ENCODE results near the gene HOXD4.

The HOXD4 gene

DNA sequence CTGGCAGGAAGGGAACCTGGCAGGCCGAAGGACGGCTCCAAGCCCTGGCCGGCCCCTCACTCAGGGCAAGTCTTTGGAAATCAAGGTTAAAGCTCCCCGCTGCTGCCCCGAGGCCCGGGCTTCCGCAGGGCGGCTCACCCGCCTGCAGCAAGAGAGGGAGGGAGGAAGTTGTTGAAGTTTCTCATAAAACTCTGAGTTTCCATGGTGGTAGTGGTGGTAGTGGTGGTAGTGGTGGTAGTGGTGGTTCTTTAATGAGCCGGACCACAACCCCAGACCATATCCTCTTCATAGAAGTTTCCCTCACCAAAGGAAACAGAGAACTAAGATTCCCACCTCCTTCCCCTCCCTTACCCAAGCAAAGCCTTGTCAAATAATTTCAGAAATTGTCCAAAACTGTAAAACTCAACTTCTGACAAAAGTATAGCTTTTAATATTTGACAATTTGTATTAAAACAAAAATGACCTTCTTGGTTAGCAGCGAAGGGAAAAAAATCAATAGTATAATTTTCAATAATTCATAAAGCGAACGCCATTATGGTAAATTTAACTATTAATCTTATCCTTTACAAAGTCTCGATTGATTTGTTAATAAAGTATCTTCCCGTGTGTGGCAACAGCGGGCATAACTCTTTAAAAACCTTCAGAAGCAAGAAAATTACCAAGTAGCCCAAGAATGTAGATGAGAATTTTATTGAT is 36.3 kb upstream of the HOXD4 start:
- DNase-seq, result no peak

DNA sequence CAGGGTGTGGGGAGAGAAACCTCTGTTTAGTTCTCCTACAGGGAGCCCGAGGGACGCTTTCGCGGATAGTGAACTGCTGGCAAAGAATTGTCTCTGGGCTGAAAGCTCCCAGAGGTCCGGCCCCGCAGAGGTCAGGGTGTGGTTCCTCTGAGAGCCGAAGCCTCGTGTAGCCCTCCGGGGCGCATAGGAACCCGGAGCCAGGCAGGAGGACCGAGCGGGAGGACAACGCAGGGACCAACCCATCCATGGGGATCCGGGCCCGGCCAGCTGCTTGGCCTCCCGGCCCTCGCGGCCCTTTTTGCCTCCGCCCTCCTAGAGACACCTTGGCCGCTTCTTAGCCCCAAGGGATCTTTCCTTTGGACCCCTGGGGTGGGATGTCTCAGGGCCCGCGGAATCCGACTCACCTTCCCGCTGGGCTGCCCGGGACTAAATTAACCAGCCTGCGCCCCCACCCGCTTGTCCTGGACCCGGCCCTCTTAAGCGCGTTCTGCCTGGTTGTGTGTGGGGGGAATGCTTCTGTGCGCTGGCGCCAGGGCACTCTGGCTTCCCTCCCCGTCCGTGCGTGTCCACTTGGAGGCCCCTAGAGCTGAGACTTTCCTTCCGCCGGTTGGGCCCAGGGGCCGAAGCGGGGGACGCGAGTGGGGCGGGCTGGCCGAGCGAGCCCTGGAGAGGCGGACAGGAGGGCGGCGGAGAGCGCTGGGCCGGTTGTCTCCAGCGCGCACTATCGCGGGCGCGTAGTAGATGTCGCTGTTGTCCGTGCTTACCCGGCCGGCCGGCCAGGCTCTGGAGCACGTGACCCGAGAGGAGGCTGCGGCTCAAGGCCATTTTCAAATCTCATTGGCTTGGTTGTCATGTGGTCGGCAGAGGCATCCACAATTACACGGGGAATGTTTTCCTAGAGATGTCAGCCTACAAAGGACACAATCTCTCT is 35.2 kb upstream of the HOXD4 start, which contains the start of gene HOXD10:
TSS of gene HOXD10 (plus strand) at position 896 of the 931 bp plus-strand sequence. CDS start 56 bp downstream, outside the sequence.
- DNase-seq, result no peak

DNA sequence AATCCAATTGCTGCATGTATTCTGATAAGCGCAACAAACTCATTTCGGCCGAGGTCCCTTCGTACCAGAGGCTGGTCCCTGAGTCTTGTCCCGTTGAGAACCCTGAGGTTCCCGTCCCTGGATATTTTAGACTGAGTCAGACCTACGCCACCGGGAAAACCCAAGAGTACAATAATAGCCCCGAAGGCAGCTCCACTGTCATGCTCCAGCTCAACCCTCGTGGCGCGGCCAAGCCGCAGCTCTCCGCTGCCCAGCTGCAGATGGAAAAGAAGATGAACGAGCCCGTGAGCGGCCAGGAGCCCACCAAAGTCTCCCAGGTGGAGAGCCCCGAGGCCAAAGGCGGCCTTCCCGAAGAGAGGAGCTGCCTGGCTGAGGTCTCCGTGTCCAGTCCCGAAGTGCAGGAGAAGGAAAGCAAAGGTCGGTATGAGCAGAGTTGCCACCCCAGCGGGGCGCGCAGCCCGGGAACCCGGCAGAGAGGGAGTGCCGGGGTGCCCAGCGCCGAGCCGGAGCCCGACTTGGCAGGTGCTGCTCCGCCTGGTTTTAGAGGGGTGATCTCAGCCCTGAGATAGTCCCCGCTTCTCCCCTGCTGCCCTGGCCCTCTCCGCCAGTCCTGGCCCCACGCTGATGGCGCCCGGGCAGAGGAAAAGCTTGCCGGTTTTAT is 34.1 kb upstream of the HOXD4 start:
- no peak for DNase-seq

DNA sequence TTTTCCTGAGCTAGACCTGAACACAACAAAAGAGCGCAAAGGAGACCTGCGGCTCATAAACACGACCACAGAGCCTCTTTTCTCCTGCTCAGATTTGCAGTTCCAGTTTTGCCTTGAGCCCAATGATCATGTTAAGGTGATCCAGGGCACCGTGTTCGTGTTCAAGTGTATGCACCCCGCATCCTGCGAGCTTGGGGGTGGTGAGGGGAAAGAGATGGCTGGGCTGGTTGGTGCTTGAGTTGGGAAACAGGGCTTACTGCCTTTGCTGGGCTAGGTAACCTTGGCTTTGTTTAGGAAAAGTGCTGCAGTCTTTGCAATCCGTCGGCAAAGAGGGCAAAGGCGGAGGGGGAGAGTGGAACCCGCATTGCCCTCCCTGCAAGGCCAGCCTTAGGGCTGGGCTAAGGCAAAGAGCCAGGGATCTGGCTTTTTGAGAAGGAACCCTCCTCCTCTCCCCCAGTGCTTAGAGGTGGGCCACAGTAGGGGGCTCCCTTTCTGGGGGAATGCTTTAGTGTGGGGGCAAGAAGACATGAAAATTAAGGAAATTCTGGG is 33.5 kb upstream of the HOXD4 start:
- DNase-seq, result no peak

DNA sequence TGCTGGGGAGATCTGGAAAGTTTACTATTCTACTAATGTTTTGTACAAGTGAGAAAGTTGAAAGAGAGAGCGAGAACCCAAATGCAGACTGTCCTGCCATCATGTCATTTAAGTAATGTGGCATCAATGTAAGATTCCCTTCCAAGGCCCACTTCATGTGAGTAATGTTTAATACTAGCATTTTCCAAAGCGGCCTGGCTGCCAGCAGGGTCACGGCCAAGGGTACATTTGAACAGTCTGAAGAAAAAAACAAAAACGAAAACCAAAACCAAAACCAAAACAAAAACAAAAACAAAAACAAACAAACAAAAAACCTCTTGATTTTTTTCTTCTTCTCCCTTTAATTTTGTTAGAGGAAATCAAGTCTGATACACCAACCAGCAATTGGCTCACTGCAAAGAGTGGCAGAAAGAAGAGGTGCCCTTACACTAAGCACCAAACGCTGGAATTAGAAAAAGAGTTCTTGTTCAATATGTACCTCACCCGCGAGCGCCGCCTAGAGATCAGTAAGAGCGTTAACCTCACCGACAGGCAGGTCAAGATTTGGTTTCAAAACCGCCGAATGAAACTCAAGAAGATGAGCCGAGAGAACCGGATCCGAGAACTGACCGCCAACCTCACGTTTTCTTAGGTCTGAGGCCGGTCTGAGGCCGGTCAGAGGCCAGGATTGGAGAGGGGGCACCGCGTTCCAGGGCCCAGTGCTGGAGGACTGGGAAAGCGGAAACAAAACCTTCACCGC is 32.6 kb upstream of the HOXD4 start:
- DNase-seq, result no peak

DNA sequence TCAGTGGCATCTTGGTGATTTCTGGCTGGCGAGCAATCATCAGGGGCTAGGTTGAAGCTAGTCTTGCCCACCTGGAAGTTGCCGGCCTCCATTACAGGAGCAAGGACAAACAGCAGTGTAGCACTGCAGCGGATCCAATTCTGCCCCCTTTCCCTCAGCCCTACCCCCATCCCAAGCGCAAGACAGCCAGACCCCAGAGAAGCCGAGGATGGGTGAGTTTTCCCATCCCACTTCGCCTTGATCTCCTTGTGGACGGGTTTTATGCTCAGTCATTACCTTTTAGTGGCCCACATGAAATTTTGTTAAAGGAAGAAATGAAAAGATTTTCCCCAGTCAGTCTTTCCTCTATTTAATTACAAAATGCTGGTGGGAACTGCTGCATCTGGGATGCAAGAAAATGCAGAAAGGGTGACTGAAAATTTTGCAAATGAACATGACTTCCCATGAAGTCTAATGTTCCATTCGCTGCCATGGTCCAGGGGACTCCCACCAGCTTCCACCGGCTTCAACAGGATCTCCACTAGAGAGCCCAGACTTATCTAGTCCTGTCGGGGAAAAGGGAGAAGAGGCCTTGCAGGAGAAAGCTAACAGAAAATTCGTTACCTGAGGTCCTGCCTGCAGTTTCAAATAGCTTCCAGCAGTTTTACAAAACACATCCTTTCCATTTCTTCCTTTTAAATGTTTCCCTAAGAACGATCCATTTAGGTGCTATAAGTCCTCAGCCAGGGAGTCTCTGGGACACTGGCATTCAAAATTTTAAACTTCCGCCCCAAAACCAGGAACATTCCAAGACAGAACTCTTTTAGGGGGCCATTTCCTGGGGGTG is 30.8 kb upstream of the HOXD4 start:
- no peak for DNase-seq

DNA sequence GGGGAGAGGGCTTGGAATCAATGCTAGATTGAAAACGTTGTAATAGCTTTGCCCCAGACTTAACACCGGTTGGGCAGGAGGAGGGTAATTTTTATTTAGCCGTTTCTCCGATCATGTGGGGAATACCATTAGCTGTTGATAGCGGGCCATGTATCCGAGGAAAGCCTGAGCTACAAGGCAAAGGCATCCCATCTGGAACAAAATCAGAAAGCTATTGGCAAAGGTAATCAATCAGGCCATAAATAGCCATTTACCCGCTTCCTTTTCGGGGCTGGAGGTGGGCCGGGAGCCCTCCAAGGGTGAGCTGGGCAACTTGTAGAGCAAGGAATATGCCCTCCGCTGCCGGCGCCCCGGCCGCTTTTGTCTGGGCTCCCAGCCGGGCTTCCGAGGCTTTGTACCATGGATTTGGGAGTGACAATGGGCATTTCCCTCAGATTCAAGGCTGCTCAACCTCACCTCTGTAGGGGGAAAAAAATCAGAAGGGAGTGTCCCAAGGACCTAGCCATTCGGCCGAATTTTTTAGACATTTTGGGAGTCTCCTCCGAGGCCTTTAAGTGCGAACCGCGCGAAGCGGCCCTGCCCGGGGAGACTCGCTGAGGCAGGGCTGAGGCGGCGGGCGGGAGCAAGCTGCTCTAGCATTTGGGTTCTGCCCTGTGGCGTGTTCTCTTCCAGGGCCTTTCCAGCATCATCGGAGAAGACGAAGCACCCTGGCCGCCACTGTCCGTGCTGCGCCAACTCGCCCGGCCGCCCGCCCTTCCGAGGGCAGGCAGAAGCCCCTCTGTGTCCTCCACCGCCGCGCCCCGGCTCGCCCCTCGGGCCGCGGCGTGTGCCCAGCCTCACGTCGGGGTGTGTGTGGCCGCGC is 29.9 kb upstream of the HOXD4 start:
- DNase-seq, result no peak

DNA sequence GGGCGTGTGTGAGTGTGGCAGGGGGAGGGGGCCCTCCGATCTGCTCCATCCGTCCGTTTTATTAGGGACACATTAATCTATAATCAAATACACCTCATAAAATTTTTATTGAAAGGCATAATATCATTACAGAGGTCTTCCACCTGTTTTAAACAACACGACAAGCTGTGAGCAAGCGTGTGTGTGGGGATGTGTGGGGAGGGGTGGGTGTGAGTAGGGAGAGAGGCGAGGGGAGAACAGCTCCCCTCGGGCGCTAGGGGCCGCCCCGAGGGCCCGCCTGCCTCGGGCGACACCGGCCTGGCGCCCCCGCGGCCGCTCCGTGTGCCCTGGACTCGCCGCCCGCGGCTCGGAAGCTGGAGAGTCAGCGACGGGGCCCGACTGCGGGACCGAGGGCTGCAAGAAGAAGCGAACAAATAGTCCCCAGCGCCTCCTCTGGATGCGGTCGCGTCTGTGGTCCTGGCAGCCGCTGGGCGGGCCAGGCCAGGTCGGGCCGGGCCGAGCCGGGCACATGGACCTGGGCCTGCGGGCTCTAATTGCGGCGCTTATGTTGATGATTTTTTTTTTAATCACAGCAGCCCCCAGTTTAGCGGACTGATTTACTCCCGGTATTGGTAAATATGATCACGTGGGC is 29.2 kb upstream of the HOXD4 start:
- DNase-seq, result no peak

DNA sequence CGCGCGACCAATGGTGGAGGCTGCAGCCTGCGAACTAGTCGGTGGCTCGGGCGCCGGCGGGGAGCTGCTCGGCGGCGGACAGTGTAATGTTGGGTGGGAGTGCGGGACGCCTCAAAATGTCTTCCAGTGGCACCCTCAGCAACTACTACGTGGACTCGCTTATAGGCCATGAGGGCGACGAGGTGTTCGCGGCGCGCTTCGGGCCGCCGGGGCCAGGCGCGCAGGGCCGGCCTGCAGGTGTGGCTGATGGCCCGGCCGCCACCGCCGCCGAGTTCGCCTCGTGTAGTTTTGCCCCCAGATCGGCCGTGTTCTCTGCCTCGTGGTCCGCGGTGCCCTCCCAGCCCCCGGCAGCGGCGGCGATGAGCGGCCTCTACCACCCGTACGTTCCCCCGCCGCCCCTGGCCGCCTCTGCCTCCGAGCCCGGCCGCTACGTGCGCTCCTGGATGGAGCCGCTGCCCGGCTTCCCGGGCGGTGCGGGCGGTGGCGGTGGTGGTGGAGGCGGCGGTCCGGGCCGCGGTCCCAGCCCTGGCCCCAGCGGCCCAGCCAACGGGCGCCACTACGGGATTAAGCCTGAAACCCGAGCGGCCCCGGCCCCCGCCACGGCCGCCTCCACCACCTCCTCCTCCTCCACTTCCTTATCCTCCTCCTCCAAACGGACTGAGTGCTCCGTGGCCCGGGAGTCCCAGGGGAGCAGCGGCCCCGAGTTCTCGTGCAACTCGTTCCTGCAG is 28.5 kb upstream of the HOXD4 start, which contains the start of gene HOXD9:
TSS of gene HOXD9 (plus strand) at position 37 of the 728 bp plus-strand sequence. CDS start at position 87, 50 bp downstream.
- DNase-seq, result peak in 1 of 2 donors; percentile 34

DNA sequence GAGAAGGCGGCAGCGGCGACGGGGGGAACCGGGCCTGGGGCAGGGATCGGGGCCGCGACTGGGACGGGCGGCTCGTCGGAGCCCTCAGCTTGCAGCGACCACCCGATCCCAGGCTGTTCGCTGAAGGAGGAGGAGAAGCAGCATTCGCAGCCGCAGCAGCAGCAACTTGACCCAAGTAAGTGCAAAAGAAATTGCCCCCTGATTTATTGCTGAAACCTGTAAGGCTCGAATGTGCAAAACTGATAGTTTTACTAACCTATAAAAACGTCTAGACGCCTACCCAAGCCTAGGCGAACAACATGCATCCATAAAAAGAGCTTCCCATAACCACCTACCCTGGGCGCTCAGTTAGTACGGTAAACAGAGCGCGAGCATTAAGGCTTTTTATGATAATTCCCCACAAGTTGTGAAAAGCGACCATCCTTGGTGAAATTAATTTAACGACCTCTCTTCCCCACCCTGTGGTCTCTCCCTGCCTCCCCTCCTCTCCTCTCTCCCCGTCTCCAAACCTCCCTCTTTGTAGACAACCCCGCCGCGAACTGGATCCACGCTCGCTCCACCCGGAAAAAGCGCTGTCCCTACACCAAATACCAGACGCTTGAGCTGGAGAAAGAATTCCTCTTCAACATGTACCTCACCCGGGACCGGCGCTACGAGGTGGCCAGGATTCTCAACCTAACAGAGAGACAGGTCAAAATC is 27.8 kb upstream of the HOXD4 start:
- no peak for DNase-seq

DNA sequence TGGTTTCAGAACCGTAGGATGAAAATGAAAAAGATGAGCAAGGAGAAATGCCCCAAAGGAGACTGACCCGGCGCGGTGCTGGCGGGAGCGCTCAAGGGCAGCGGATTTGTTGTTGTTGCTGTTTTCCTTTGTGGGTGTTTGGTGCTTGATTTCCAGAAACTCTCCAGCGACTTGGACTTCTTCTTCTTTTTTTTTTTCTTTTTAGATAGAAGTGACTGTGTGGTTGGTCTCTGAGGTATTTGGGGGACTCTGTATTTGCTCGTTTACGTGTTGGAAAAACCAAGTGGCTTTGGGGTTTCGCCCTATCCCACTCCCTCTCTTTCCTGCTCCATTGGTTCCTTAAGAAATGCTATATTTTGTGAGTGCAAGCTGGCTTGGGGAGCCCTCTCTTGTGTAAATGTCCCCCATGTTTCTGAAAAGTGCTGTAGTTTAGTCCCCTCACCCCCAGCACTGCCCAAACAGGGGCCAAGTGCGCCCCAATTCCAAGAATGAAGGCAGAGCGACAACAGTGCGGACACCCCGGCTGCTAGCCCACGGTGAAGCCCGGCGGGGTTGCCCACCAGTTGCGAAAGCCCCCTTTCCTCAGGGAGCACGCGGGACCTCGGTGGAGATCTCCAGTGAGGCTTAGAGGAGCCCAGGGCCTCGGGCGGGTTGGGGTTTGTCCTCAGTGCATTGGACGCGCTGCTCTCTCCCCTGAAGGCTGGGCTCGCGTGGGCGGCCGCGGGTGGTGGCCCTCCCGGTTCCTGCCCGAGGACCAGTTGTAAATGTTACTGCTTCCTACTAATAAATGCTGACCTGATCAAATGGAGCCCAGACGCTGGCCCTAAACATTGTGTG is 27.0 kb upstream of the HOXD4 start:
- DNase-seq, result no peak

DNA sequence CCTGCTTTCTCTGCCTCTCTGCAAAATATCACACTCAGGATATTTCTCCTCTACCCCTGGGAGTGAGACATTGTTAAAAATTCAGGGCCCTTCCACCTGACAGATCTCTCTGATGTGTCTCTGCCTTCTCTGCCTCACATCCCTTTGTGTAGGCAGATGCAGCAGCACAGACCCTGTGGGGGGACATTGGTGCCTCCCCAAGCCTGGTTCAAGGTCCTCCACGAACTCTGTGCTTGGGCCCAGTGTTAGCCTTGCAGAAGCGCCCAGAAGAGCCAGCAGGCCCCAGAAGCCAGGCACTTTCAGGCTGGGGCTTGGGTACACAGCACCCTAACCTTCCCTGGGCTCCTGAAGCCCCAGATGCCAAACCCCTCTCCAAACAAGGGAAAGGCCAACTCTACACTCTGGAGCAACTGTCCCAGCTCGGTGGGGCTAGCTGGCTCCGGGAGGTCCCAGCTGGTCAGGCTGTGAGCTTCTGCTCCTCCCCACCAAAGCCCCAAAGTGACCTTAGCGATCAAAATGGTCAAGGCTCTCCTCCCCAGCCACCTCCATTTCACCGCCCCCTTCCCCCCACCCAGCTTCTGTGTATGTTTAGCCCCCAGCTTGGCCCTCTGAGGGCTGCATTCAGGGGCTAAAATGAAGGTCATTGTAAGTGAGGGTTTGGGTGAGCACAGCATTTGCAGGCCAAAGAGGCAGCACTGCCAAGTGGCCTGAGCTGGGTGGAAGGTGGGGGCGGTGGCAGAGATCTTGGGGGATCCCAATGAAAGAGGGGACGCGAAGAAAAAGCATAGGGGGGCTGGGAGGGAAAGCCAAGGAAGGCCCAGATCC is 26.2 kb upstream of the HOXD4 start:
- DNase-seq, result no peak

DNA sequence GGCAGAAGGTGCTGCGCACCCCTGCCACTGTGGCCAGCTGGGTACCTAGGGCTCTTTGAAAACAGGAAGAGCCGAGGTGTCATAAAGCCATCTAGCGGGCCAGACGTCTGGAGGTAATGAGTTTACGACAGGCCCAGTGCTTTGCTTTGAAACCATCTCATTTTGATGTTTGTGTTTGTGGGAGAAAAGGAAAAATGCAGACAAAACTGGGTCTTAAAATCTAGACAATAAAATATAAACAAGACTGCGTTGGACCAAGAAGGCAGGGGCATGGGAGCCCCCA is 25.6 kb upstream of the HOXD4 start:
- no peak for DNase-seq

DNA sequence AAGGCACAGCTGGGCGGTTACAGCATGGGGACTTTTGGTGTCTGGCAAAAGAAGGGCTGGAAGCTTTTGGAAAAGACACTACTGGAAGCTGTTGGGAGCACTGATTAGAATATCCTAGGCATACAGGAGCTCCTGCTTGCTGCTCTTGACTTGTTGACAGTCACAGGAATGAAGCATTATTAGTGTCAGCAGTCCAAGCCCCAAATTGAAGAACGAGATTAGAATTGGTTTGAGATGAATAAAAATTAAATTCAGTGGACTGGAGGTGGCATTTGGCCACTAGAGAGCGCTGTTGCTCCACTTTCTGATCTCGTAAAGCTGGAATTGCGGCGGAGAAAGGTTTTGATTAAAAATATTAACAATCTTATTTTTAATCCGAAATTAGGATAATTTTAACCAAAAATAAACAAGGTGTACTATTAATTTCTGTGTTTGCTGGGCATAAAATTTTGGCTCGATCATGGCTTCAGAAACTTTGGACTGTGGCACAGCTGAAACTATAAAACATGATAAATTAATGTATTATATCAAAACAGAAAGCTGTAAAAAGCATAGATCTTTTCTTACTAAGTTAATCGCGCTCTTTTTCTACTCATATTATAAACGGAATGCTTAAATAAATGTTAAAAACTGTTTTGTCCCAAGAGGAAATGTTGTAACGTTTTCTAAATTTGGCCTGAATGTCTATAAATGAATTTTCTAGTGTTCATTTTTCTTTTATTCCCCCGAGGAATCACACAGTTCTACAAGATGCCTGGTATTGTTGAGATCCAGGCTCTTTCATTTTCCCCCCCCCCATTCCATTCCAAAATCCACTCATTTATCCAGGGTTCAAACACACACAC is 24.2 kb upstream of the HOXD4 start:
- peak; percentile 77 to 80 for DNase-seq

DNA sequence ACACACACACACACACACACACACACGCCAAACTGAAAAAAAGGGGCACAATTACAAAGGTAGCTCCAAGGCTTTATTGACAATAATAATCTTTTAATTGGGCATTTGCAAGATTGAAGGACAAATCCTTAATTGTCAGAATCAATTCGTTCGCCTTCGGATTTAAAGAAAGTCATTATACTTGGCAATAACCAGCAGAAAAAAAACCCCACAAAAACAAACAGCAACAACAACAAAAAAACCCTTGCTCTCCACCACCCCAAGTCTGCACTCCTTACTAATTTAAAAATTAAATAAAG is 23.6 kb upstream of the HOXD4 start:
- DNase-seq, result no peak
